Measurements from ENCODE around the gene NEGR1.

DNA sequence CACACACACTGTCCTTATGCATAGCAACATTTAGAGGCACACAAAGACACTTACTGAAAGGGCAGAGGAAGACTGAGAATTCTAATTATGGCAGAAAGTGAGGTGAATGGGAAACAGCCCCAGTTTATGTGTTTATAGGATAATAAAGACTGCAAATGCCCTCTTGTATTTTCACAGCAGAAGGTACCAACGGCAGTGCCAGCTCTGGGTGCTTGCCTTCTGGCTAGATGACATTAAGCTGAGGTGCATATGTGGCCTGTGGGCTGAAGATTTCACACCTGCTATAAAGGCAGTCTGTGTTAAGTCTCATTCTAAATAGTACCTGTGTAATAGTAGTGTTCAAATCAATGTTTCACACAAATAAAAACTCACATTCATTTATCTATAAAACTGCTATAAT is 854.3 kb downstream of the NEGR1 start:
- TF ChIP-seq CTCF (conservative IDR thresholded peaks at IDR 0.05; ENCODE audit: low read length) (no peak), EZH2phosphoT487 (IDR thresholded peaks at IDR 0.05; ENCODE audit: borderline replicate concordance) (no peak)

Measured in Loucy (cell line).